ENCODE measurements around the gene SDK1. TPM values are rescaled to one million over a fixed set of nuclear protein-coding genes. Genes with fewer than 3 reads are reported as not detected.

Gene SDK1
- total RNA-seq, 1 donor from 2014 or later = 4.3 TPM

- no peak overlapping the region for H3K27ac Mint-ChIP-seq (ENCODE audit: unreplicated experiment)
- no peaks in the 10 kb centered on the region for H3K9me3 Mint-ChIP-seq (ENCODE audit: unreplicated experiment)
- no peaks in the 10 kb centered on the region for H3K4me1 Mint-ChIP-seq (ENCODE audit: unreplicated experiment)
- no peak overlapping the region for H3K4me3 Mint-ChIP-seq (ENCODE audit: unreplicated experiment)
- TF ChIP-seq CTCF (IDR thresholded peaks at IDR 0.05; ENCODE audit: unreplicated experiment) = no peak
- H3K36me3 Mint-ChIP-seq (ENCODE audit: low read depth, unreplicated experiment) = no peaks in the 10 kb centered on the region
- no peaks in the 10 kb centered on the region for H3K27me3 Mint-ChIP-seq (ENCODE audit: unreplicated experiment)
- DNase-seq (ENCODE audit: low spot score) = no peak
These were observed 348.2 kb downstream of the SDK1 start for GRCh38 chr7:3649250-3649649.

GRCh38 chr7:3649678-3650440, 348.8 kb downstream of the SDK1 start:
- Mint-ChIP-seq H3K36me3 (ENCODE audit: low read depth, unreplicated experiment) (no peaks in the 10 kb centered on the region), H3K4me3 (ENCODE audit: unreplicated experiment) (no peak overlapping the region), H3K27ac (ENCODE audit: unreplicated experiment) (no peak overlapping the region), H3K9me3 (ENCODE audit: unreplicated experiment) (no peaks in the 10 kb centered on the region), H3K4me1 (ENCODE audit: unreplicated experiment) (no peaks in the 10 kb centered on the region), H3K27me3 (ENCODE audit: unreplicated experiment) (no peaks in the 10 kb centered on the region)
- TF ChIP-seq CTCF (IDR thresholded peaks at IDR 0.05; ENCODE audit: unreplicated experiment) = no peak
- DNase-seq (ENCODE audit: low spot score) = no peak

- TF ChIP-seq CTCF (IDR thresholded peaks at IDR 0.05; ENCODE audit: unreplicated experiment) = no peak
- no peak for DNase-seq (ENCODE audit: low spot score)
- no peak overlapping the region for H3K27ac Mint-ChIP-seq (ENCODE audit: unreplicated experiment)
- no peaks in the 10 kb centered on the region for H3K27me3 Mint-ChIP-seq (ENCODE audit: unreplicated experiment)
- H3K4me3 Mint-ChIP-seq (ENCODE audit: unreplicated experiment) = no peak overlapping the region
- no peaks in the 10 kb centered on the region for H3K36me3 Mint-ChIP-seq (ENCODE audit: low read depth, unreplicated experiment)
- H3K9me3 Mint-ChIP-seq (ENCODE audit: unreplicated experiment) = no peaks in the 10 kb centered on the region
- H3K4me1 Mint-ChIP-seq (ENCODE audit: unreplicated experiment) = no peaks in the 10 kb centered on the region
These were observed 349.8 kb downstream of the SDK1 start for GRCh38 chr7:3650844-3651243.

GRCh38 chr7:3655635-3656034, 354.6 kb downstream of the SDK1 start:
- H3K27me3 Mint-ChIP-seq (ENCODE audit: unreplicated experiment) = peaks cover 3% of the 10 kb centered on the region
- no peaks in the 10 kb centered on the region for H3K4me1 Mint-ChIP-seq (ENCODE audit: unreplicated experiment)
- H3K9me3 Mint-ChIP-seq (ENCODE audit: unreplicated experiment) = no peaks in the 10 kb centered on the region
- no peak overlapping the region for H3K4me3 Mint-ChIP-seq (ENCODE audit: unreplicated experiment)
- H3K27ac Mint-ChIP-seq (ENCODE audit: unreplicated experiment) = no peak overlapping the region
- TF ChIP-seq CTCF (IDR thresholded peaks at IDR 0.05; ENCODE audit: unreplicated experiment) = no peak
- no peak for DNase-seq (ENCODE audit: low spot score)
- no peaks in the 10 kb centered on the region for H3K36me3 Mint-ChIP-seq (ENCODE audit: low read depth, unreplicated experiment)

- no peak for TF ChIP-seq CTCF (IDR thresholded peaks at IDR 0.05; ENCODE audit: unreplicated experiment)
- Mint-ChIP-seq H3K4me3 (ENCODE audit: unreplicated experiment) (no peak overlapping the region), H3K27me3 (ENCODE audit: unreplicated experiment) (peaks cover 3% of the 10 kb centered on the region), H3K4me1 (ENCODE audit: unreplicated experiment) (no peaks in the 10 kb centered on the region), H3K27ac (ENCODE audit: unreplicated experiment) (no peak overlapping the region), H3K36me3 (ENCODE audit: low read depth, unreplicated experiment) (no peaks in the 10 kb centered on the region), H3K9me3 (ENCODE audit: unreplicated experiment) (no peaks in the 10 kb centered on the region)
- DNase-seq (ENCODE audit: low spot score) = no peak
These were observed 356.2 kb downstream of the SDK1 start for GRCh38 chr7:3657206-3657605.

All from endothelial cell (in vitro differentiated cells).